ENCODE results near the gene DOCK2.

- TF ChIP-seq POLR2A (IDR thresholded peaks at IDR 0.05; ENCODE audit: low read depth, low read length) (no peak), CTCF (IDR thresholded peaks at IDR 0.05; ENCODE audit: extremely low read depth in 1 of 2, insufficient read depth in 1 of 2, low read depth in 1 of 2, low read length in 2 of 2) (no peak), EZH2 (IDR thresholded peaks at IDR 0.05; ENCODE audit: borderline replicate concordance, low read depth, low read length, severe bottlenecking) (no peak), MAX (IDR thresholded peaks at IDR 0.05; ENCODE audit: insufficient read depth, insufficient read length) (no peak), POLR2AphosphoS5 (IDR thresholded peaks at IDR 0.05; ENCODE audit: insufficient read depth, low read depth, low read length) (no peak), FOS (IDR thresholded peaks at IDR 0.05; ENCODE audit: borderline replicate concordance, insufficient read depth, low read length) (no peak), MYC (IDR thresholded peaks at IDR 0.05; ENCODE audit: low read depth, low read length) (no peak), JUN (IDR thresholded peaks at IDR 0.05; ENCODE audit: borderline replicate concordance, insufficient read depth, insufficient read length, low read depth) (no peak)
Observed at GRCh38 chr5:169723103-169723831, 86.2 kb downstream of the DOCK2 start.
